GM12891 (cell line): ENCODE measurements around the gene MCOLN2.

ENCODE experiments used
- POLR2A ChIP-seq: IDR thresholded peaks from 2 replicates; pipeline ENCODE4 v1.6.1; 2011; ENCODE audit warnings: low read depth, low read length, control low read depth
- POLR2AphosphoS5 ChIP-seq: IDR thresholded peaks from 2 replicates; pipeline ENCODE4 v1.6.1; 2011; ENCODE audit warnings: low read depth, low read length, control low read depth
- TAF1 ChIP-seq: IDR thresholded peaks from 2 replicates; pipeline ENCODE4 v1.6.1; 2011; ENCODE audit warnings: low read depth, low read length, control low read depth

GRCh38 chr1:84967666-84968065, 29.2 kb downstream of the MCOLN2 start:
- no peak for TF ChIP-seq POLR2AphosphoS5
- TF ChIP-seq POLR2A: no peak
- TF ChIP-seq TAF1: no peak
